GM06990 (cell line): Measurements from ENCODE around the gene IQCK.

Source experiments
- DNase-seq: peaks from one replicate; pipeline ENCODE4 v3.0.0-alpha.2; 2011; ENCODE audit not compliant: insufficient read length; ENCODE audit errors: extremely low read depth
- H3K27me3 ChIP-seq: replicated peaks from 2 replicates; pipeline ENCODE4 v1.6.0; 2011; ENCODE audit warnings: low read length; ENCODE audit not compliant: control insufficient read depth, insufficient read depth
- H3K36me3 ChIP-seq: 2 replicates; pipeline ENCODE4 v1.5.1; 2011; ENCODE audit warnings: low read length; ENCODE audit not compliant: control insufficient read depth, insufficient read depth
- H3K4me3 ChIP-seq: replicated peaks from 2 replicates; pipeline ENCODE4 v1.5.1; 2011; ENCODE audit warnings: low read depth, mild to moderate bottlenecking, control low read depth, low read length
- TF ChIP-seq, protein P1 (sequence below): IDR thresholded peaks from 2 replicates; pipeline ENCODE4 v1.5.1; 2011; ENCODE audit warnings: low read length, control low read depth, mild to moderate bottlenecking, inconsistent platforms; ENCODE audit not compliant: insufficient read depth, poor library complexity, severe bottlenecking

Gene IQCK

DNA sequence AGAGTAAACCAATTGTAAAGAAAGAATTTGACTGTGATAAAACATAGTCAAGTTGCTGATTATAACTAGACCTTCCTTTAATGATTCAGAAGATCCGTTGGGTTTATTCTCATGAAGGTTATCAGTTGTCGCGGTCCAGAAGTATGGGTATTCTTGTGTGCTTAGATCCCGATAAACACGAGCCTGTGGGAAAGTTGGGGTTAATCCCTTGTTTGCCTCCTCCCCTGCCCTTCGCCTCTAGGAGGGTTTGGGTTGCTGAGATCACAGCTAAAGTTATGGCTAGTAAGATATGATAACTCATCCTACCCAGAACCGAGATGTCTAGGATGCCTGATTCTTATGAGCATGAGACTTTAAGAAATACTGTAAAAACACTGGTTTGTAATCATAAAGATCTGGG lies 99.8 kb downstream of the IQCK start:
- H3K36me3 ChIP-seq = no peaks in the 10 kb centered on the region
- no peak overlapping the region for H3K4me3 ChIP-seq
- no peaks in the 10 kb centered on the region for H3K27me3 ChIP-seq
- TF ChIP-seq, protein P1, sequence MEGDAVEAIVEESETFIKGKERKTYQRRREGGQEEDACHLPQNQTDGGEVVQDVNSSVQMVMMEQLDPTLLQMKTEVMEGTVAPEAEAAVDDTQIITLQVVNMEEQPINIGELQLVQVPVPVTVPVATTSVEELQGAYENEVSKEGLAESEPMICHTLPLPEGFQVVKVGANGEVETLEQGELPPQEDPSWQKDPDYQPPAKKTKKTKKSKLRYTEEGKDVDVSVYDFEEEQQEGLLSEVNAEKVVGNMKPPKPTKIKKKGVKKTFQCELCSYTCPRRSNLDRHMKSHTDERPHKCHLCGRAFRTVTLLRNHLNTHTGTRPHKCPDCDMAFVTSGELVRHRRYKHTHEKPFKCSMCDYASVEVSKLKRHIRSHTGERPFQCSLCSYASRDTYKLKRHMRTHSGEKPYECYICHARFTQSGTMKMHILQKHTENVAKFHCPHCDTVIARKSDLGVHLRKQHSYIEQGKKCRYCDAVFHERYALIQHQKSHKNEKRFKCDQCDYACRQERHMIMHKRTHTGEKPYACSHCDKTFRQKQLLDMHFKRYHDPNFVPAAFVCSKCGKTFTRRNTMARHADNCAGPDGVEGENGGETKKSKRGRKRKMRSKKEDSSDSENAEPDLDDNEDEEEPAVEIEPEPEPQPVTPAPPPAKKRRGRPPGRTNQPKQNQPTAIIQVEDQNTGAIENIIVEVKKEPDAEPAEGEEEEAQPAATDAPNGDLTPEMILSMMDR = no peak
- no peak for DNase-seq

DNA sequence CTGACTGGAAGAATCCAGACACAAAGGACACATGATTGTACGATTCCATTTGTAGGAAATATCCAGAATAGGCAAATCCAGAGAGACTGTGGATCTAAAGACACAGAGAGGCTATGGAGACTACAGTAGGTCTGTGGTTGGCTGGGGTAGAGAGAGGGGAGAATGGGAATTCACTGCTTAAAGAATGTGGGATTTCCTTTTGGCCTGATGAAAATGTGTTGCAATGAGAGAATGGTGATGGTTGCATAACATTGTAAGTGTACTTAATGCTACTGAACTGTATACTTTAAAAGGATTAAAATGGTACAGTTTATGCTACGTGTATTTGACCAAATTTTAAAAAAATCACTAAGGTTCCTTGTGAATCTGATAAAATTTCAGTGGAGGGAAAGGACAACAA lies 104.5 kb downstream of the IQCK start:
- no peak overlapping the region for H3K4me3 ChIP-seq
- H3K27me3 ChIP-seq = no peaks in the 10 kb centered on the region
- H3K36me3 ChIP-seq = no peaks in the 10 kb centered on the region
- DNase-seq = no peak
- TF ChIP-seq, protein P1 = no peak

DNA sequence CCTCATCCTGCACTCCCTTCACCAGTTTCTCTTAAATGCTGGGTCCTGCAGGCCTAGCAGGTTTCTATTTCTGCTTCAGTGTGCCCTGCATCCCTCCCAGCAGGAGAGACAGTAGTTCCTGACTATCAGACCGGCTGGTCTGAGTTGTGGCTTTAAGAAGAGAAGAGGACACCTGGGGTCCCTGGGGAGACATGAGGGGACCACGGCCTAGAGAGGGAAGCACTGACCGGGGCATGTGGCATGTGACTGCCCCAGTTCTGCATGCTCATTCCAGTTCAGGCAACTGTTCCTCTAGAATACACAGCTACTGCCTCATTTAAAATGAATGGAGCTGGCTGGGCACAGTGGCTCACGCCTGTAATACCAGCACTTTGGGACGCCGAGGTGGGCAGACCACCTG lies 105.3 kb downstream of the IQCK start:
- DNase-seq = no peak
- Histone ChIP-seq H3K36me3 (no peaks in the 10 kb centered on the region), H3K4me3 (no peak overlapping the region), H3K27me3 (no peaks in the 10 kb centered on the region)
- TF ChIP-seq, protein P1 = no peak

DNA sequence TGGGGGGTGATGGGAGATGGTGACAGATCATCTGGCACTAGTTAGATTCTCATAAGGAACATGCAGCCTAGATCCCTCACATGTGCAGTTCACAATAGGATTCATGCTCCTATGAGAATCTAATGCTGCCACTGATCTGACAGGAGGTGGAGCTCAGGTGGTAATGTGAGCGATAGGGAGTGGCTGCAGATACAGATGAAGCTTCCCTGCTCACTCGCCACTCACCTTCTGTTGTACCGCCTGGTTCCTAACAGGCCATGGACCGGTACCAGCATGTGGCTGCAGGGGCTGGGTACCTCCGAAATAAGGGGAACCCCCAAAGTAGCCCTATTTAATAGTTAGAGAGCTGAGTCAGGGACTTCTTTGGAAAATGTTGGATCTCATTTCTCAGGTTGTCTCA lies 106.1 kb downstream of the IQCK start:
- TF ChIP-seq, protein P1 = no peak
- DNase-seq = no peak
- no peaks in the 10 kb centered on the region for H3K27me3 ChIP-seq
- H3K36me3 ChIP-seq = no peaks in the 10 kb centered on the region
- no peak overlapping the region for H3K4me3 ChIP-seq

DNA sequence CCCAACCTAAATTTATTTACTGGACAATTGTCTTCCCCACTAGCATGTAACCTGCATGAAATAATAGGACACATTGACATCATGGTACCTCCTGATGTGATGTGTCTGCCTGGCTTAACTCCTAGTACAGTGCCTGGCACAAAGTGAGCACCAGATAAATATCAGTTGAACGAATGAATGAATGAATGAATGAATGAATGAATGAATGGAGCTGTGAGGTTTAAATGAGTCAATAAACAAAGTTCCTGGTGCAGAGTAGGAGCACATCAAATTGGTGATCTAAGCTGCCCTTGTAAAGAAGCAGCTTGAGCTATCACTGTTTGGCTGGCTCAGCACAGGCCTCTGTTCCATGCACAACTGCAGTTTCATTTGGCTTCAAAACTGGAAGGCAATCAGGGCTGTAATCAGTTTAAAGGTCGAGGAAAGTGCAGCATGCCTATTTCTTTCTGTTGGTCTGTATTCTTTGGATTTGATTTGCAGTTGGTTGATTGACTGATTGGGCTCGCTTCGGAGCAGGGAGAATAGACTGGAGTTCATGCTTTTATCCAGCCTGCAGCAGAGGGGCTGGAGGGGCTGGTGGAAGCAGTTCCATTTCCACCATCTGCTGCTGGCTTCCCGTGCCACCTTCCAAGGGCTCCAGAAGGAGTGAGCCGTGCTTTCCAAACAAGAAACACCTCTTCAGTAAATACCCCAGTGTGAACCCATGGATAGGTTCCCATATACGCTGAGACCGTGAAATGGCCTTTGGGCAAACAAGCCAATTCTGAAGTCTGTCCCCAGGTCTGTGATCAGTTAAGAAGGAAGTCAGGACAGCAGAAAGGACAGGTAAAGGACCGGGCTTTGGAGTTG lies 112.0 kb downstream of the IQCK start:
- TF ChIP-seq, protein P1 = no peak
- Histone ChIP-seq H3K4me3 (no peak overlapping the region), H3K36me3 (no peaks in the 10 kb centered on the region), H3K27me3 (no peaks in the 10 kb centered on the region)
- DNase-seq = no peak
